NCI-H2227 (cell line): Measurements from ENCODE around the gene CHD1L.
"Not testable (repeated sequence)": the region's sequence is repeated elsewhere in the genome, so short reads cannot be mapped to it uniquely, and the experiment has no call there.

Source experiments
- DNase-seq: peaks from one replicate; lab custom pipeline; 2025; ENCODE audit not compliant: unreplicated experiment; lab: John Stamatoyannopoulos, UW

CHD1L gene

GRCh38 chr1:147231032-147231431 lies 11.5 kb upstream of the CHD1L start:
- not testable (repeated sequence) for DNase-seq

- DNase-seq: not testable (repeated sequence)
These were observed 8.6 kb upstream of the CHD1L start for GRCh38 chr1:147233903-147234302.

- DNase-seq: no peak
These were observed 6.7 kb upstream of the CHD1L start for GRCh38 chr1:147235822-147236221.

- DNase-seq: no peak
These were observed 6.0 kb upstream of the CHD1L start for GRCh38 chr1:147236448-147236847.

- DNase-seq: no peak
These were observed 5.3 kb upstream of the CHD1L start for GRCh38 chr1:147236959-147237791.

GRCh38 chr1:147238053-147238902 lies 4.2 kb upstream of the CHD1L start:
- no peak for DNase-seq

GRCh38 chr1:147238925-147239820 lies 3.3 kb upstream of the CHD1L start:
- no peak for DNase-seq

GRCh38 chr1:147240131-147240721 lies 2.3 kb upstream of the CHD1L start:
- DNase-seq: not testable (repeated sequence)

- no peak for DNase-seq
These were observed 493 bp upstream of the CHD1L start for GRCh38 chr1:147241934-147242448.

GRCh38 chr1:147243228-147243685 lies 773 bp downstream of the CHD1L start:
- DNase-seq: peak; percentile 56

- no peak for DNase-seq
These were observed 1.4 kb downstream of the CHD1L start for GRCh38 chr1:147243841-147244240.

GRCh38 chr1:147245129-147245528 lies 2.6 kb downstream of the CHD1L start:
- no peak for DNase-seq

- DNase-seq: no peak
These were observed 3.1 kb downstream of the CHD1L start for GRCh38 chr1:147245586-147246021.

GRCh38 chr1:147246044-147246690 lies 3.7 kb downstream of the CHD1L start:
- DNase-seq: no peak

- DNase-seq: no peak
These were observed 4.6 kb downstream of the CHD1L start for GRCh38 chr1:147246910-147247655.

GRCh38 chr1:147247656-147248238 lies 5.3 kb downstream of the CHD1L start:
- DNase-seq: no peak

- no peak for DNase-seq
These were observed 10.1 kb downstream of the CHD1L start for GRCh38 chr1:147252540-147252939.

- no peak for DNase-seq
These were observed 18.5 kb downstream of the CHD1L start for GRCh38 chr1:147260956-147261355.
